DOHH2 (cell line): Measurements from ENCODE around the gene LYRM4.

ENCODE experiments used
- H3F3A ChIP-seq: fragments of 200-600 bp; sonication (generic), shearing (Covaris generic); 2 replicates; pipeline ENCODE4 v1.6.0; 2016; ENCODE audit warnings: antibody characterized with exemption, mild to moderate bottlenecking; ENCODE audit not compliant: control insufficient read depth, insufficient read depth
- H3K27ac ChIP-seq: fragments of 200-600 bp; sonication (generic); 2 replicates; pipeline ENCODE4 v1.5.1; 2014; ENCODE audit warnings: low read depth, mild to moderate bottlenecking, low read length, moderate library complexity
- H3K27me3 ChIP-seq: fragments of 200-600 bp; sonication (generic); 2 replicates; pipeline ENCODE4 v1.6.1; 2014; ENCODE audit warnings: mild to moderate bottlenecking, low read length, mixed read lengths; ENCODE audit not compliant: control insufficient read depth
- H3K36me3 ChIP-seq: fragments of 200-600 bp; sonication (generic); 2 replicates; pipeline ENCODE4 v1.6.1; 2014; ENCODE audit warnings: mild to moderate bottlenecking, low read length, moderate library complexity, mixed read lengths; ENCODE audit not compliant: control insufficient read depth
- H3K4me1 ChIP-seq: fragments of 200-600 bp; sonication (generic); 2 replicates; pipeline ENCODE4 v1.6.1; 2014; ENCODE audit warnings: mild to moderate bottlenecking, low read length, mixed read lengths; ENCODE audit not compliant: control insufficient read depth
- H3K4me2 ChIP-seq: fragments of 200-600 bp; sonication (generic); 2 replicates; pipeline ENCODE4 v1.6.0; 2014; ENCODE audit warnings: mild to moderate bottlenecking, low read length, moderate library complexity
- H3K4me3 ChIP-seq: fragments of 200-600 bp; sonication (generic); 2 replicates; pipeline ENCODE4 v1.5.1; 2014; ENCODE audit warnings: mild to moderate bottlenecking, low read length, mixed read lengths
- H3K79me2 ChIP-seq: fragments of 200-600 bp; sonication (generic); 2 replicates; pipeline ENCODE4 v1.6.1; 2014; ENCODE audit warnings: mild to moderate bottlenecking, low read length, mixed read lengths; ENCODE audit not compliant: control insufficient read depth
- H3K9me2 ChIP-seq: fragments of 200-600 bp; sonication (generic); replicated peaks from 2 replicates; pipeline ENCODE4 v1.6.1; 2014; ENCODE audit warnings: mild to moderate bottlenecking, low read length, mixed read lengths; ENCODE audit not compliant: control insufficient read depth
- H3K9me3 ChIP-seq: fragments of 200-600 bp; sonication (generic); 2 replicates; pipeline ENCODE4 v1.6.1; 2014; ENCODE audit warnings: antibody characterized with exemption, low read length, mixed read lengths; ENCODE audit not compliant: control insufficient read depth, insufficient read depth
- H4K20me1 ChIP-seq: fragments of 200-600 bp; sonication (generic); 2 replicates; pipeline ENCODE4 v1.6.0; 2014; ENCODE audit warnings: low read depth, mild to moderate bottlenecking, antibody characterized with exemption, low read length, moderate library complexity; ENCODE audit not compliant: control insufficient read depth, insufficient read depth
- EZH2phosphoT487 ChIP-seq: fragments of 200-600 bp; sonication (generic); IDR thresholded peaks from 2 replicates; pipeline ENCODE4 v1.6.1; 2017; ENCODE audit warnings: borderline replicate concordance, mild to moderate bottlenecking, antibody characterized with exemption, low read length, moderate library complexity, mixed read lengths
- TF ChIP-seq, protein P1 (sequence below): fragments of 200-600 bp; sonication (generic); IDR thresholded peaks from one replicate; pipeline ENCODE4 v1.5.1; 2014; ENCODE audit warnings: antibody characterized with exemption, mild to moderate bottlenecking, low read depth, low read length; ENCODE audit not compliant: poor library complexity, severe bottlenecking

LYRM4 gene

GRCh38 chr6:5149159-5149704 lies 111.5 kb downstream of the LYRM4 start:
- no peak for TF ChIP-seq EZH2phosphoT487
- TF ChIP-seq, protein P1, sequence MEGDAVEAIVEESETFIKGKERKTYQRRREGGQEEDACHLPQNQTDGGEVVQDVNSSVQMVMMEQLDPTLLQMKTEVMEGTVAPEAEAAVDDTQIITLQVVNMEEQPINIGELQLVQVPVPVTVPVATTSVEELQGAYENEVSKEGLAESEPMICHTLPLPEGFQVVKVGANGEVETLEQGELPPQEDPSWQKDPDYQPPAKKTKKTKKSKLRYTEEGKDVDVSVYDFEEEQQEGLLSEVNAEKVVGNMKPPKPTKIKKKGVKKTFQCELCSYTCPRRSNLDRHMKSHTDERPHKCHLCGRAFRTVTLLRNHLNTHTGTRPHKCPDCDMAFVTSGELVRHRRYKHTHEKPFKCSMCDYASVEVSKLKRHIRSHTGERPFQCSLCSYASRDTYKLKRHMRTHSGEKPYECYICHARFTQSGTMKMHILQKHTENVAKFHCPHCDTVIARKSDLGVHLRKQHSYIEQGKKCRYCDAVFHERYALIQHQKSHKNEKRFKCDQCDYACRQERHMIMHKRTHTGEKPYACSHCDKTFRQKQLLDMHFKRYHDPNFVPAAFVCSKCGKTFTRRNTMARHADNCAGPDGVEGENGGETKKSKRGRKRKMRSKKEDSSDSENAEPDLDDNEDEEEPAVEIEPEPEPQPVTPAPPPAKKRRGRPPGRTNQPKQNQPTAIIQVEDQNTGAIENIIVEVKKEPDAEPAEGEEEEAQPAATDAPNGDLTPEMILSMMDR, result no peak
- Histone ChIP-seq H4K20me1 (no peaks in the 10 kb centered on the region), H3K9me2 (no peaks in the 10 kb centered on the region), H3K4me1 (no peaks in the 10 kb centered on the region), H3K27me3 (no peaks in the 10 kb centered on the region), H3K79me2 (no peaks in the 10 kb centered on the region), H3K27ac (no peak overlapping the region), H3K4me3 (no peak overlapping the region), H3K36me3 (no peaks in the 10 kb centered on the region), H3K9me3 (no peaks in the 10 kb centered on the region), H3F3A (no peaks in the 10 kb centered on the region), H3K4me2 (no peak overlapping the region)

- Histone ChIP-seq H3K9me3 (no peaks in the 10 kb centered on the region), H3K79me2 (no peaks in the 10 kb centered on the region; the same call in 1 of the 2 replicates), H4K20me1 (peaks cover 3% of the 10 kb centered on the region; the same call in 1 of the 2 replicates), H3K9me2 (no peaks in the 10 kb centered on the region), H3K4me2 (no peak overlapping the region), H3K4me1 (peaks cover 4% of the 10 kb centered on the region), H3F3A (no peaks in the 10 kb centered on the region), H3K27ac (no peak overlapping the region), H3K27me3 (no peaks in the 10 kb centered on the region), H3K4me3 (no peak overlapping the region), H3K36me3 (no peaks in the 10 kb centered on the region)
- TF ChIP-seq, protein P1, result no peak
- no peak for TF ChIP-seq EZH2phosphoT487
Measured at GRCh38 chr6:5146398-5146797, 114.4 kb downstream of the LYRM4 start.

GRCh38 chr6:5143634-5144311 lies 117.0 kb downstream of the LYRM4 start:
- H4K20me1 ChIP-seq, result peaks cover 3% of the 10 kb centered on the region; the same call in 1 of the 2 replicates
- H3K27ac ChIP-seq, result no peak overlapping the region
- H3K9me3 ChIP-seq, result no peaks in the 10 kb centered on the region
- H3F3A ChIP-seq, result peaks cover 3% of the 10 kb centered on the region; the same call in 1 of the 2 replicates
- no peaks in the 10 kb centered on the region for H3K9me2 ChIP-seq
- no peaks in the 10 kb centered on the region; the same call in 1 of the 2 replicates for H3K79me2 ChIP-seq
- H3K4me2 ChIP-seq, result no peak overlapping the region
- no peak for TF ChIP-seq EZH2phosphoT487
- TF ChIP-seq, protein P1, result peak; percentile 86
- H3K36me3 ChIP-seq, result no peaks in the 10 kb centered on the region
- H3K4me1 ChIP-seq, result peaks cover 25% of the 10 kb centered on the region
- H3K4me3 ChIP-seq, result no peak overlapping the region
- no peaks in the 10 kb centered on the region for H3K27me3 ChIP-seq
